HG02610 (cell line): ENCODE data around the gene POP4.
A peak's percentile ranks its signal among the peaks of the same experiment; 100 is the strongest.
"Not testable (repeated sequence)": the region's sequence is repeated elsewhere in the genome, so short reads cannot be mapped to it uniquely, and the experiment has no call there.

Experiments used
- ATAC-seq: cut with Tn5 transposase; IDR thresholded peaks from one replicate; pipeline ENCODE4 v1.9.1; 2021; ENCODE audit warnings: mild to moderate bottlenecking, moderate library complexity; ENCODE audit not compliant: unreplicated experiment

Gene POP4

GRCh38 chr19:29610574-29611271 is 4.6 kb downstream of the POP4 start:
- ATAC-seq: peak; percentile 75

GRCh38 chr19:29612121-29612520 is 6.0 kb downstream of the POP4 start:
- no peak for ATAC-seq

GRCh38 chr19:29612801-29613595 is 6.9 kb downstream of the POP4 start:
- ATAC-seq: no peak

DNA sequence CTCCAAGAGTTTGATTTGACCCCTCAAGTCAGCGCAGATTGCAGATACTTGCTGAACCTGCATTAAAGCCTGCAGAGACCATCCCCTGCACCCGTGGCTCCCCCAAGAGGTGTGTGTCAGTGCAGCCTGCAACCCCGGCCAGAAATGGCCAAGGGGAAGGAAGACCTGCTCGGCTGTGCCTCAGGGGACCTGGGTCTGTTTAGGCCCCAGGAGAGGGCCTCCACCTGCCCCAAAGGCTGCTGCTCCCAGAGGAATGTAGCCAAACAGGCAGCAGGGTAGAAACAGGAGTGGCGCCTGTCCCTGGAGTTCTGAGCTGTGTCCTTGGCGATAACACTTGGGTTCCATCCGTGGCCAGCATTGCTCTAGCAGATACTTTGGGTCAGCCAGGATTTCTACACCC is 8.0 kb downstream of the POP4 start:
- no peak for ATAC-seq

DNA sequence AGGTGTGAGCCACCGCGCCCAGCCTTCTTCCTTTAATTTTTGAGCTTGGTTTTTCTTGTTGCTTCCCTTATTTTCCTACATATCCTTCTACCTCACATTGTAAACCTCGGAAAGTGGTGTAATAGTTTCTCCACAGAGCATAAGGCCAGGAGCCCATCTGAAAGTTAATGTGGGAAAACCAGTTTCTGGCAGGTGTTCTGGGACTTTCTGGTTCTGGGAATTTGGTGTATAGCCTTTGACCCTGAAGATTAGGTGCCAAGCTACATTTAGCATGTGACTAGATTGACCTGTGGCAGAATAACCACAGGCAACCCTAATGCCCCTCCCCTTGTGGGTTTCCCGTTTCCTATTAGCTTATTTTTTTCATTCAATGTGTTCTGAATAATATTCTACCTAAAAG is 8.7 kb downstream of the POP4 start:
- no peak for ATAC-seq

DNA sequence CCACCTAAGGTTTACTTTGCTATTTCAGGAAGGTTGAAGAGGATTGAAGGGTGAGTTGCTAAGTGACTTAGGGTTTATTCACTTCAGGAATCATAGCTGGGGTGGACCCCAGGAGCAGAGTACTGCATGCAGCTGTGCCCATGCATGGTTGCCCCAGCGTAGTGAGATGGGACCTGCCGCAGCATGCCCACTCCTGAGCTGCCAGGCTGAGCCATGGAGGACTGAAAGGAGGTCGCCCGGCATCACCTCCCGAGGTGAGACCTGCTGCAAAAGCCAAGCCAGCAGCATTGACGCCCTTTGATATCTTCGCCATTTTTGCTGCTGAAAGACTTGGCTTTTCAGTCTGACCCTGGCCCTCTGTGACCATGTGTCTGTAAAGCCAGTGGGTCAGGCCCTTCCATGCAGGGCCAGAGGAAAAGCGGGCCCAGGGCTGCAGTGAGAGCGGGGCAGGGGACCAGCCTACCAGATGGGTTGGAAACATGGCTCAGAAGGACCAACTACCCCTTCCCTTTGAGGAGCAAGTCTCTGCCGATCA is 9.9 kb downstream of the POP4 start:
- no peak for ATAC-seq

DNA sequence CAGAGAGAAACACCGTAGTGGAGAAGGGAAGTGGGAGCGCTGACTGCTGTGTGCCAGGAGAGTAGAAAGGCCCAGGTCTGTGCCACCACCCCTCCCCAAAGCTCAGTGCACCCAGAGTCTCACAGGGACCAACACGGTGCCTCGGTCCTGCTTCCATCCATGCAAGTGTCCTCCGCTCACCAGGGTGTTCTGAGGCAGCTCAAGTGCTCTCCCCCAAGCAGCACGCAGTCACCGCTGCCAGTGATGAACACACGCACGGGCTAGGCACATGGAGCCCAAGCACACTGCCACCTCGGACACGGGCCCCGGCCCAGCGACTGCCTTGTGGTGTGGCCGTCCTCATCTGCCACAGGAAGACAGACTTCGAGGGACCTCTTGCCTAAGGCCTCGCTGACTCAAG is 10.5 kb downstream of the POP4 start:
- no peak for ATAC-seq

DNA sequence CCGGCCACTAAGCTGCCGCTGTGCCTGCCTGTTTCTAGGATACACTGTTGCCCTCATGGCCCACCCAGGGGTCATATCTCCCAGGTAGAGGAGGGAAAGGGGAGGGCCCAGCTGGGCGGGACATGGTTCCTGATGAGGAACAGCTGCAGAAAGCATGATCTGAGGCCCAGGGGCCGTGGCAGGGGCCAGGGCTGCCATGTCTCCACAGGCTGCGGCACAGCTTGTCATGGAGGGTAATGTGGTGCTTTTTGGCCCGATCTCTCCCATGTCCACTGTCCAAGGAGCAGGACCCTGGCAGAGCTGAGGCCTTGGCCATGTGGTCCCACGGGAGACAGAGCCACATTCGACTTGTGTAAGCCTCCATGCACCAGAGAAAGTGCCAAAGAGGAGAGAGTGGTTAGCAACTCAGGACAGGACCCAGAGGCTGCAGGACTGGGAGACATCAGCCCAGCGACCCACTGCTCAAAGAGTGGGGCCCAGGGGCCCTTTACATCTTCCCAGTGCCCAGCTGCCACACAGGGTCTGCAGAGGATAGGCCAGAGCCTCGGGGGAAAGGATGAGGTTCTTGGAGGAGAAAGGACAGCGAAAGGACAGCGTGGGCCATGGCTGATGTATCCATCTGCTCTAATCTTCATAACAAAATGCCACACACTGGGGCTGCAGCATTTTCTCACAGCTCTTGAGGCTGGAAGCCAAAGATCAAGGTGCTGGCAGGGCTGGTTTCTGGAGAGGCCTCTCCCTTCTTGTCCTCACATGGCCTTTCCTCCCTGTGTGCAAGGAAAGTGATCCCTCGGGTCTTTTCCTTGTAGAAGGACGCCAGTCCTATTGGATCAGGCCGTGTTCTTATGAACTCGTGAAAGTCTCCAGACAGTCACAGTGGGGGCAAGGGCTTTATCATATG is 11.5 kb downstream of the POP4 start:
- ATAC-seq: no peak

GRCh38 chr19:29618434-29618833 is 12.4 kb downstream of the POP4 start:
- ATAC-seq: no peak

DNA sequence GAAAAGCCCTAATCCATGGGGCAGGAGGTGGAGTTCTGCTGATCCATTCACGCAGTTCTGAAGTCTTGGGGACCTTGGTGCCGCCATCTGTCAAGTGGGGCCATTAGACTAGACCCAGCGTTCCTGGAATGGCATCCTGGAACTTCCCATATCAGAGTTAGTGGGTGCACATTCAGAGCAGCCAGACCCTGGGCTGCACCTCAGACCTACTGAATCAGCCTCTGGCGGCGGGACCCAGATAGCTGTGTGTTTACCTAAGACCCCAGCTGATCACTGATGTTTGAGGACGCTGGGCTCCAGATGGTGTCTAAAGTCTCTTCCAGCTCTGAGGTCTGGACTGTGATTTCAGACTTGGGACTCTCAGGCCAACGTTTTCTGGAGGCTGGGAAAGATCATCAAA is 12.8 kb downstream of the POP4 start:
- no peak for ATAC-seq

DNA sequence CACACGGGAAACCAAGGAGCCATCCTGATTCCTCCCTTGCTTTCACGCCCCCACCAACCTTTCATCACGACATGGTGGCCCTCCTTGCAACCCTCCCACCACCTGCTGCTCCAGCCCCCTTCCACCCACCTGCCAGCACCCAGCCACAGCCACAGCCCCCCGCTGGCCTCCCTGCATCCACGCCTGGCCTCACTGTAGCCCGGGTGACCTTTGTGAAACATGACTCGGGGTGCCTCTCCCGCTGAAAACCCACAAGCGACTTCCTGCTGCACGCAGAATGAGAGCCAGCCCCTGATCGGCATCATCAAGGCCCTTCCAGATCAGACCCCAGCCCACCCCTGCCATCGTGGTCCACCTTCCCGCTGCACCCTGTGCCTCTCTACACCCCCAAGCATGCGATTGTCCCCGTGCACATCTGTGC is 14.9 kb downstream of the POP4 start:
- ATAC-seq: no peak

DNA sequence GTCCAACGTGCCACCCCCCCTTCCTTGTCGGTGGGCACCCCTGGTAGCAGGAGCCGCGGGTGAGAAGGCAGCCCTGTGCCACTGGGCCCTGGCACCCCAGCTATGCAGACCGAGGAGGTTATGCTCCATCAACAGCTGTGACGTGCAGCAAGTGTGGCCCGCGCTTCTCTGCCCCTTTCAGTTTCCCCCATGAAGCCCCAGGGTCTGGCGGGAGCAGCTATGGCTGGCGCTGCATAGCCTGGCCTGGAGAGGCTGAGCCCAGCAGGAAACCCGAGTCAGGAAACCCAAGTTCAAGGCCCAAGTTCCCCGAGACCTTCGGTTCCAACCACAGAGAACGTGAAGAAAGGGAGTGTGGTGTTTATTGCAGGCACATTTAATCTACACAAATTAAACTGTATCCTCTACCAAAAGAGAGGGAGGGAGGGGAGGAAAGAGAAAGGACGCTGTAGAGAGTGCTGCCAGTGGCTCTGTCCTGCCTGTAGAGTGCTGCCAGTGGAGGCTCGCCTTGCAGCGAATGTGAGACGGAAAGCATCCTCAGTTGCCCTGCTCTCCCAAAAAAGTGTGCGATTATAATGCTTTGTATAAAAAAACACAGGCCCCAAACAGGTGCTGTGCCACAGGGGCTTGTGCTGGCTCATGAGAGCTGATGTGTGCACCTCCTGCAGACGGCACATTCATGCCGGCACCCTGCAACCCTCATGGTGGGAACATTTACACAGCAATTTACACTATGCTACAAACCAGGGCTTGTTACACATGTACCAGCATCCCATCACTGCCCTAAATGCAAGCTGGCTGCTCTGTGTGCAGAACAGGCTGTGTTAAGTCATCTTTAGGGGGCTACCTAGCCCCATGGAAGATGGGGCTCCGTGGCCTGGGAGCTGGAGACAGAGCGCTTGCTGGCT is 16.3 kb downstream of the POP4 start:
- no peak for ATAC-seq

DNA sequence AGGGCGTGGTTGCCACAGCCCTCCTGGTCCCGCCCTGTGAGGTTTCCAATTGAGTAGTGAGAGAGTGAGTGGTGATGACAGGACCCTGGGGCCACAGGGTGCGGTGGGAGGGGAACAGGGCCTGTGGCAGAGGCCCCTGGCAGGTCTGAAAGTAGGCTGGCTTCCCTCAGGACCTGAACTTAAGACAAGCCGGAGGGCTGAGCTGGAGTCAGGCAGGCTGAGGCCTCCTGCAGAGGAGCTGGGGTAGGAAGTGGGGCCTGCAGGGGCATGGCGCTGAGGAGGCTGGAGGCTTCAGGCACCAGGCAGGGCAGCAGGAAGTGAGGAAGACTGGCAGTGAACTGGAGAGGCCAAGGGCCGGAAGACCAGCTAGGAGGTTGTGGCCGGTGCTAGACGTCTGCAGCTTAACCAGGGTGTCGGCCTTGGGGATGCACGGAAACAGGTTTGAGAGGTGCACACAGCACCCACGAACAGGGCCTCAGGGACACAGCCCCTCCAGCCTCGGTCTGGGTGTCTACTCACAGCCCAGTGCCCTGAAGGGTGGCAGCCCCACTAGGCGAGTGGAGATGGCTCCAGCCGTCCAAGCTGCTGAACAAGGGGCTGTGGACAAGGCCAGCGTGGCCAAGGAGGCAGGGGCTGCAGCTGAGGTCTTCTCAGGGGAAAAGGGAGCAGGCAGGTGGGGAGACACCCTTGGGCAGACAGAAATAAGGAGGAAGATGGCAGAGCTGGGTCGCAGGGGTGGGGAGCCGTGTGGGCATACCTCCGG is 17.8 kb downstream of the POP4 start:
- no peak for ATAC-seq

- ATAC-seq: no peak
Observed at GRCh38 chr19:29624489-29625185, 18.6 kb downstream of the POP4 start.

- no peak for ATAC-seq
Observed at GRCh38 chr19:29625186-29625651, 19.1 kb downstream of the POP4 start.

- ATAC-seq: no peak
Observed at GRCh38 chr19:29626386-29626785, 20.3 kb downstream of the POP4 start.

- ATAC-seq: not testable (repeated sequence)
Observed at GRCh38 chr19:29626832-29627231, 20.7 kb downstream of the POP4 start.

DNA sequence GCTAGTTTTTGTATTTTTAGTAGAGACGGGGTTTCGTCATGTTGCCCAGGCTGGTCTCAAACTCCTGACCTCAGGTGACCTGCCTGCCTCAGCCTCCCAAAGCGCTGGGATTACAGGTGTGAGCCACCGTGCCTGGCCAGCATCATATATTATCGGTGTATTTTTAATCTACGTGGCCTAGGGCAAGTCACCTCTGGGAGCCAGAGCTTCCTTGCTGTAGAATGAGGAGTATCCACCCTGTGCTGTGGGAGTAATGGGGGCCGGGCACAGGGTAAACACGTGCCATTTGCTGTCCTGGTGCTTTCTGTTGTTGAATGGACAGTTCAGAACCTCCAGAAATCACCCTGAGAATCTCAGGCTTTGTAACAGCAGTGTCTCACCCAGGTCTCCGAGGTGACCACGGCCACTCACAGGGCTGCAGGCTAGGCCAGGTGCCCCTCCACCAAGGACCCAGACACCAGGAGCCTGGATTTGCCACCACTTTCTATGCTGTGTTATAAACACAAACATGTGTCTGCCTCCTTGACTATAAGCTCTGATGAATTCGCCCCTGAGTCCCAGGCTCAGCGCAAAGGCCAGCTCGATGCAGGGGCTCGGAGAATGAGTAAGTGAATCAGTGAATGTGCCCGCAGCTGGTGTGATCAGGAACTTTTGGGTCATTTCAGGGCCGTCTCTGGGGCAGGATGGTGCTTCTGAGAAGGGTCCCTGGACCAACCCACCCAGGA is 22.7 kb downstream of the POP4 start:
- ATAC-seq: no peak
